Fibroblast of the conjunctiva (primary cell): ENCODE data around the gene HAGH.
"Not testable (repeated sequence)": the region's sequence is repeated elsewhere in the genome, so short reads cannot be mapped to it uniquely, and the experiment has no call there.

Source experiments
- DNase-seq: peaks from one replicate; pipeline ENCODE4 v3.0.0-alpha.2; 2010; ENCODE audit warnings: low read depth

HAGH gene

GRCh38 chr16:1810106-1810505 lies 16.5 kb downstream of the HAGH start:
- DNase-seq, result no peak

DNA sequence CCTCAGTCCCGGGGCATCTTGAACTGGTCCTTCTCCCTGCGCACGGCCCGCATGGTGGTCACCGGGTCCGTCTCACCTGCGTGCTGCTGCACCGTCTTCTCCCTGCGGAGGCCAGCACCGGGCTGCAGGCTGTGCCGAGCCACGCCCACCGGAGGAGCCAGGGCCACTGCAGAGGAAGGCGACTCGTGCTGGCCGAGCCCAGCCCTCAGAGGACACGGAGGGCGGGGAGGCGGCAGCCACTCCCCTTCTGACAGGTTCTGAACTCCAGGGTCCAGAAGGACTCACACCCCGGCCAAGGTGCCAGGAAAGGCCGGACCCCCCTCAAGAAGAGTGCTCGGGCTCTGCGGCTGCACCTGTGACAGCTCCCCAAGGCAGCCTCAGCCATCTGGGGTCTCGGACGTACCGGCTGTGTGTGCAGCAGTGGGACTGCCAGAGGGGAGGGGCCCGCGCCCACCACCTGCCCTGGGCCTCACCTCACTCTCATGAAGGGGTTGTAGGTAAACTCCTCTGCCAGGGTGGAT lies 17.3 kb downstream of the HAGH start:
- no peak for DNase-seq

- no peak for DNase-seq
Measured at GRCh38 chr16:1808691-1809090, 17.9 kb downstream of the HAGH start.

- DNase-seq, result no peak
Measured at GRCh38 chr16:1807626-1808025, 19.0 kb downstream of the HAGH start.

DNA sequence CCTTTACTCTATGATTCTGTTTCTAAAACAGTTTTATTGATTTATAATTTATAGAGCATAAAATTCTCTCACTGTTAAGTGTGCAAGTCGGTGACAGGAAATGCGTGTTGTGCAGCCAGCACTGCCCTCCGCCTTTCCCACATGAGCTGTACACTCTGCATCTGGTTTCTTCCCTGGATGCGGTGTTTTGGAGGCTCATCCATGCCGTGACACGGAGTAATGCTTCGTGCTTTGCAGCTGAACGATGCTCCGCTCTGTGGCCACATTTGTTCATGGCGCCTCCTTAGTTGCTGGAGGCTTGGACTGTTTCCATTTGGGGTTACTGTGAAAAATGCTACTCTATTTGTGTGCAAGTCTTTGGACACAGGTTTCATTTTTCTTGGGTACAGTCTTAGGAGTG lies 25.9 kb downstream of the HAGH start:
- DNase-seq, result no peak

DNA sequence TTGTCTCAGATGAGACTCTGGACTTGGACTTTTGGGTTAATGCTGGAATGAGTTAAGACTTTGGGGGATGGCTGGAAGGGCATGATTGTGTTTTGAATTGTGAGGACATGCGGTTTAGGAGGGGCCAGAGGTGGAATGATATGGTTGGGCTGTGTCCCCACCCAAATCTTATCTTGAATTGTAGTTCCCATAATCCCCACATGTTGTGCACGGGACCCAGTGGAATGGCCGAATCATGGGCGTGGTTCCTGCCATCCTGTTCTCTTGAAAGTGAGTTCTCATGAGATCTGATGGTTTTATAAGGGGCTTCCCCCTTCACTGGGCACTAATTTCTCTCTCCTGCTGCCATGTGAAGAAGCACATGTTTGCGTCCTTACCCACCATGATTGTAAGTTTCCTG lies 27.4 kb downstream of the HAGH start:
- not testable (repeated sequence) for DNase-seq

- no peak for DNase-seq
Measured at GRCh38 chr16:1794908-1795666, 31.5 kb downstream of the HAGH start.

- DNase-seq, result no peak
Measured at GRCh38 chr16:1794221-1794871, 32.3 kb downstream of the HAGH start.

DNA sequence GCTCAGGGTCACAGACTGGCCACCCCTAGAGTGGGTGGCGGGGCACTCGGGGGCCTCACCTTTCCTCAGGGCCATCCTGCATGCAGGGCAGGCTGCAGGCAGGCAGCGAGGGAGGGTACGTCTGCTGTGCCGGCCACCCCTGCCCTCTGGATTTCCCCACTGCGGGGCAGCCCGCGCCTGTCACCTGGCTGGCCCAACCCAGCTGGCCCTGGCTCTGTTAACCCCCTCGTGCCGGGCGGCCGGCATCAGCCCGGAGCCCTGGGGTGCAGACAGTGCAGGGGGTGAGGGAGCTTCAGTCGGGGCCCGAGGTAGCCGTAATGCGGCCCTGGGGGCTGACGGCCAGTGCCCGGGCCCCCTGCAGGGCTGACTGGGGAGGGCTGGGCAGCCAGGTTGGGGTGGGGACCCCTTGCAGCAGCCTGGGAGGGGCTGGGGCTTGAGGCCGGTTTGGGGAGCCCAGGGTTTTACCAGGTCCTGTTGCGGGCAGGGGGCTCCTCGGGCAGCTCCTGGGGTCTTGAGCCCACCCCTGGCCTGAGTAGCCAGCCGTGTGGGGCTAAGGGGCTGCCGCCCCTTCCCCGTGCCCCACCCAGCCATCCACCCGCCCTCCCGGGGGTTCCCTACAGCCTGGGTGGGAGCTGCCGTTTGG lies 32.9 kb downstream of the HAGH start, which contains the start of gene IGFALS:
IGFALS (minus strand) TSS at position 128 of the 643 bp plus-strand sequence; CDS start at position 75, 53 bp downstream.
- DNase-seq, result no peak

GRCh38 chr16:1792836-1793577 lies 33.6 kb downstream of the HAGH start:
- no peak for DNase-seq

DNA sequence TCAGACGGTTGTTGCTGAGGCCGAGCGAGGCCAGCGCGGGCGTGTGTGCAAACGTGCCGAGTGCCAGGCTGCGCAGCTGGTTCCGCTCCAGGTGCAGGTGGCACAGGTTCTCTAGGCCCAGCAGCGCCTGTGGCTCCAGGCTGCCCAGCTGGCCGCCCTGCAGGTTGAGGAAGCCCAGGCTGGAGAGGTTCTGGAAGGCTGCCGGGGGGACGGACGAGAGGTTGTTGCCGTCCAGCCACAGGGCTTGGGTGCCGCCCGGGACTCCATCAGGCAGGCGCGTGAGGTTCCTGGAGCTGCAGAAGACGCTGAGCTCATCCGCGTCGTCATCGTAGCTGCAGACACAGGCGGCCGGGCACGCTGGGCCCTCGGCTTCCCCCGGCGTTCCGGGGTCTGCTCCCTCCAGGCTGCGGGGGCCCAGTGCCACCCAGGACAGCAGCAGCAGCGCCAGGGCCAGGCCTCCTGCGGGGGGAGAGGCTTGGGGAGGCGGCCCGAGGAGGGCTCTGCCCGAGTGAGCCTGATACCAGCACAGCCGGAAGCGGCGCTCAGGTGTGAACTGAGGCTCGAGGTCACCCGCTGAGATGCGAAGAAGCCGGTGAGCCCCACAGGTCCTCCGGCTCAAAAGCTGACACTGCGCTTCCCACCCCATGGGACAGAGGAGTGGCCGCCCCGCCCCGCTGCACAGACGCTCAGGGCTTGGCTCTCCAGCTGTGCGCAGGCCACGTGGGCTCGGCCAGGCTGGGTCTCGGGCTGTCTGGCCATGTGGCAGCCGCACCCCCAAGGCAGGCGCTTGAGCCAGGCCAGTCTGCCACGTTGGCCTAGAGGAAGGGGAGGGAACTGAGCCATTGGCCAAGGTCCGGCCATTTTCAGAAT lies 34.4 kb downstream of the HAGH start:
- DNase-seq, result no peak

DNA sequence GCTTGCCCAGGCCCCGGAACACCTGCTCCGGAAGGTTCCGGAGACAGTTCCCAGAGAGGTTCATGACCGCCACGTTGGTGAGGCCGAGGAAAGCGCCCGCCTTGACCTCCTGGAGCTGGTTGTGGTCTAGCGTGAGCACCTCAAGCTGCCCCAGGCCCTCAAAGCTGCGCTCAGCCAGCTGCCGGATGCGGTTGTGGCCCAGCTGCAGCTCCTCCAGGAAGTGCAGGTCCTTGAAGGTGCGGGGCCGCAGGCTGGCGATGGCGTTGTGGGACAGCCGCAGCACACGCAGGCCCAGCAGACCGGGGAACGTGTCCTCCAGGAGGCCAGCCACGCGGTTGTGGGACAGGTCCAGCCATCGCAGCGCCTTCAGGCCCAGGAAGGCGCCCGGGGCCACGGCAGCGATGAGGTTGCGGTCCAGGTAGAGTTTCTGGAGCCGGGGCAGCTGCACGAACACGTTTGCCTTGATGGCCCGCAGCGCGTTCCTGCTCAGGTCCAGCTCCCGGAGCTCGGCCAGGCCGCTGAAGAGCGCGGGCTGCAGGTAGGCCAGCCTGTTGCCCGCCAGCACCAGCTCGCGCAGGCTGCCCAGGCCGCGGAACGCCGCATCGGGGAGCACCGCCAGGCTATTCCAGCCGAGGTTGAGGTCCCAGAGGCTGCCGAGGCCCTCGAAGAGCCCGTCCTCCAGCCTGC lies 35.2 kb downstream of the HAGH start:
- DNase-seq, result no peak

DNA sequence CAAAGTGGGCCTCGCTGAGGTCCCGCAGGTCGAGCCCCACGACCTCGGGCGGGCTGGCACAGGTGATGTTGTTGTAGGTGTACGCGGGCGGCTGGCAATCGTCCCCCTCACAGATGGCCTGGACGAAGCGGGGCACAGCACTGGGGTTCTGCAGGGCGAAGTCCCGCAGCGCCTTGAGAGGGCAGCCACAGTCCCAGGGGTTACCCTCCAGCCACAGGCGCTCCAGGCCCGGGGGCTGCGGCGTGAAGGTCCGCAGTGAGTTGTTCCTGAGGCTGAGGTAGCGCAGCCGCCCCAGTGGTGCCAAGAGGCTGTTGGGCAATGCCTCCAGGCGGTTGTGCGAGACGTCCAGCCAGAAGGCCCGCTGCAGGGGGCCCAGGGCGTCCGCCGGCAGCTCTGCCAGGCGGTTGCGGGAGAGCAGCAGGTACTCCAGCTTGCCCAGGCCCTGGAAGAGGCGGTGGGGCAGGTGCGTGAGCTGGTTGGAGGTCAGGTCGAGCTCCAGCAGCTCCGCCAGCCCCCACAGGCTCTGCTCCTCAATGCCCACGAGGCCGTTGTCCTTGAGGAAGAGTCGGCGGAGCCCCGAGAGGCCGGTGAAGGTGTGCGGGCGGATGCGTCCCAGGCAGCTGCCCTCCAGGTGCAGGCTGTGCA lies 35.9 kb downstream of the HAGH start:
- DNase-seq, result no peak

DNA sequence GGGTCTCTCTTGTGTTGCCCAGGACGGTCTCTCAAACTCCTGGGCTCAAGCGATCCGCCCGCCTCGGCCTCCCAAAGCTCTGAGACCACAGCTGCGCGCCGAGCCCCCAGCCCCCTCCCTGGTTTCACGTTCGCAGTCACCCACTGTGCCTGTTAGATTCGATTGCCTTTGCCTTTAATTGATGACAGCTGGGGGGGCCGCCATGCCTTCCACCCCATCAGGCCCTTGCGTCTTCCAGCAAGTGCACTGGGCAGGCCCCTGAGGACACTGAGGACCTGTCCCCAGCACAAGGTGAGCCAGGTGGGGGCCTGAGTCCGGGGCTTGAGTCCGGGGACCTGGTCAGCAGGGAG lies 36.4 kb downstream of the HAGH start:
- no peak for DNase-seq

DNA sequence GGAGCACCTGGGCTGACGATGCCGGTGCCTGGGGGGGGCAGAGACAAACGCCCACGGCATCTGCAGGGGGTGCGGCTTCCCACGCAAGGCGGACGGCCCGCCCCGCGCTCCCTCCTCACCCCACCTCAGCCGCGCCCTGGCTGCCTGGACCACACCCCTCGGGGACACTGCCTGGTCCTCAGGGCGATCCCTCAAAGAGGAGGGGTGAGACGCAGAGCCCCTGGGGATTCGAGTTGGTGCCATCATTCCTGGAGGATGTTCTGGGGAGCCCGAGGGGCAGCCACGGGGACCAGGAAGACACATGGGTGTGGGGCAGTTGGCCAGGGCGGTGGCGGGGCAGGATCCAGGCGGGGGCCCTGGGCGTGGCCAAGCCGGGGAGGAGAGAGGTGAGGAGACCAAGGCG lies 37.0 kb downstream of the HAGH start:
- no peak for DNase-seq

DNA sequence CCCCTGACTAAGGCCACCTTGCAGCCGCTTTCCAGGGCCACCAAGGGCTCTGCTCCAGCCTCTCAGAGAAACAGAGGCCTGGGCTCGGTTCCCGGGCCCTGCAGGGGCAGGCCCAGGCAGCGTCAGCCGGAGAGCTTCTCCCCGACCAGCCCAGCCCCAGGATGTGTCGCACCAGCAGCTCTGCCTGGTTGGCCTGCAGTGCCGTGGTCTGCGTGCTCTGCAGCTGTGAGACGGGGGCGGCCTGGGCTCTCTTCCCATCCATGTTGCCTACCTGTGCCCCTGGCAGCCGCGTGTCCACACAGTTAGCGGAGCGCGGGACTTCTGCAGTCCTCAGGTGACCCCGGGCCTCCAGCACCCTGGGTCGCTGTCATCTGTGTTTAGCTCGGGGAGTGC lies 37.9 kb downstream of the HAGH start:
- no peak for DNase-seq

DNA sequence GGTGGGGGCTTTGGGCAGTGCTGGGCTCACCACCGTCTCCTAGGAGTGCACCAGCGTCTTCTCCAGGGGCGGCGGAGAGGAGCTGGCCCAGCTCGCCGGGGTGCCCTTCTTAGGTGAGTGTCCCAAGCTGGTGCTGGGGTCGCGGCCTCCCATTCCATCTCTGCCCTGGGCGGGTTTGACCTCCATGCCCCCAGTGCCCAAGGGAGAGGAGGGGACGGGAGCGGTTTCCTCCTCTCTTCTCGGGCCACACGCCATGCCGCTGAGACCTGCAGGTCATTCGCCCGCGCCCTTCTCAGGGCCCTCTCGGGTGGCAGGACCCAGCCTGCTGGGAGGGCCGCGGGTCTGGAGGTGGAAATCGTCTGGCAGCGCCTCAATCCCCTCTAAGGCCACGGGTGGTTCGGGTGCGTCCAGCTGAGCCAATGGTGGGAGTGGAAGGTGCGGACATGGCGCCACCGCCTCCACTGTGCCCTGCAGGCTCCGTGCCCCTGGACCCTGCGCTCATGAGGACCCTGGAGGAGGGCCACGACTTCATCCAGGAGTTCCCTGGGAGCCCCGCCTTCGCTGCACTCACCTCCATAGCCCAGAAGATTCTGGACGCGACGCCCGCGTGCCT lies 38.4 kb downstream of the HAGH start:
- DNase-seq, result no peak

- DNase-seq, result no peak
Measured at GRCh38 chr16:1787322-1788094, 39.1 kb downstream of the HAGH start.

GRCh38 chr16:1787056-1787321 lies 39.6 kb downstream of the HAGH start:
- DNase-seq, result no peak
